PC-9 (cell line): ENCODE measurements around the gene SH3RF3. TPM values are rescaled to one million over a fixed set of nuclear protein-coding genes. Genes with fewer than 3 reads are reported as not detected.

ENCODE experiments used
- BruUV-seq: library from RNA; stranded (reverse); fragments of 400-500 nt; replicated peaks from 2 replicates; lab custom pipeline; 2021; lab: Mats Ljungman, UMichigan
- CTCF ChIA-PET: fragments of 300-600 bp; sonication (Branson Sonifier 250); formaldehyde crosslinking; loops from one replicate; lab custom pipeline; 2022; ENCODE audit warnings: antibody characterized with exemption; lab: Charles Lee
- POLR2A ChIA-PET: fragments of 300-600 bp; sonication (Branson Sonifier 250); formaldehyde crosslinking; loops from one replicate; lab custom pipeline; 2022; ENCODE audit warnings: antibody characterized with exemption; ENCODE audit not compliant: unreplicated experiment; lab: Charles Lee
- DNase-seq, 2 experiments: peaks; one replicate each; pipeline versions ENCODE4 v3.0.0 to v3.0.0-alpha.2; 2015 to 2022; ENCODE audit warnings: mixed read lengths in 1 of 2
- H2AFZ ChIP-seq: fragments of 200-600 bp; sonication (generic); 2 replicates; pipeline ENCODE4 v1.8.1; 2017; ENCODE audit warnings: antibody characterized with exemption
- H3F3A ChIP-seq: fragments of 200-600 bp; sonication (generic); 2 replicates; pipeline ENCODE4 v1.8.1; 2017; ENCODE audit warnings: antibody characterized with exemption, mild to moderate bottlenecking, low read depth; ENCODE audit not compliant: insufficient read depth
- H3K27ac ChIP-seq: fragments of 200-600 bp; sonication (generic); 2 replicates; pipeline ENCODE4 v1.6.1; 2016; ENCODE audit warnings: mixed run types
- H3K27me3 ChIP-seq: fragments of 200-600 bp; sonication (generic); 2 replicates; pipeline ENCODE4 v1.6.1; 2016; ENCODE audit warnings: low read depth, mixed run types; ENCODE audit not compliant: insufficient read depth
- H3K36me3 ChIP-seq: fragments of 200-600 bp; sonication (generic); 2 replicates; pipeline ENCODE4 v1.6.1; 2016; ENCODE audit warnings: low read depth, mixed run types
- H3K4me1 ChIP-seq: fragments of 200-600 bp; sonication (generic); replicated peaks from 2 replicates; pipeline ENCODE4 v1.6.1; 2016; ENCODE audit warnings: mixed run types; ENCODE audit not compliant: insufficient read depth
- H3K4me2 ChIP-seq: fragments of 200-600 bp; sonication (generic); 2 replicates; pipeline ENCODE4 v1.6.1; 2017; ENCODE audit warnings: mixed run types
- H3K4me3 ChIP-seq: fragments of 200-600 bp; sonication (generic); 2 replicates; pipeline ENCODE4 v1.6.1; 2016; ENCODE audit warnings: mixed run types
- H3K79me2 ChIP-seq: fragments of 200-600 bp; sonication (generic); 2 replicates; pipeline ENCODE4 v1.6.1; 2017; ENCODE audit warnings: low read depth, mixed run types
- H3K9me2 ChIP-seq: fragments of 200-600 bp; sonication (generic); 2 replicates; pipeline ENCODE4 v1.8.1; 2017; ENCODE audit warnings: mild to moderate bottlenecking; ENCODE audit not compliant: insufficient read depth
- H3K9me3 ChIP-seq: fragments of 200-600 bp; sonication (generic); 2 replicates; pipeline ENCODE4 v1.8.1; 2016; ENCODE audit warnings: low read depth; ENCODE audit not compliant: insufficient read depth
- H4K20me1 ChIP-seq: fragments of 200-600 bp; sonication (generic); 2 replicates; pipeline ENCODE4 v1.8.1; 2017; ENCODE audit not compliant: insufficient read depth
- CTCF ChIP-seq: fragments of 200-600 bp; sonication (generic); conservative IDR thresholded peaks from 2 replicates; pipeline ENCODE4 v1.6.1; 2017; ENCODE audit warnings: mixed run types, antibody characterized with exemption, mild to moderate bottlenecking, moderate library complexity
- EZH2 ChIP-seq: fragments of 200-600 bp; sonication (generic); IDR thresholded peaks from 2 replicates; pipeline ENCODE4 v1.8.0; 2017; ENCODE audit warnings: antibody characterized with exemption, low read depth
- intact Hi-C: fragments of 100-400 bp; cut with micrococcal nuclease; formaldehyde crosslinking; loops from one replicate; pipeline ENCODE4 v1.10.0; 2022; ENCODE audit not compliant: unreplicated experiment
- total RNA-seq: library from RNA; stranded (reverse); gene quantifications from 2 replicates; pipeline ENCODE4 v1.2.3, GENCODE V29; 2021

Gene SH3RF3
- total RNA-seq, 1 experiment from 2014 or later: 6.1 TPM

- no peaks in the 10 kb centered on the region for H3F3A ChIP-seq
- H3K27me3 ChIP-seq: no peaks in the 10 kb centered on the region
- H3K79me2 ChIP-seq: no peaks in the 10 kb centered on the region
- no peaks in the 10 kb centered on the region for H4K20me1 ChIP-seq
- ChIA-PET POLR2A (no interaction called here), CTCF (no interaction called here)
- no peaks in the 10 kb centered on the region for H3K36me3 ChIP-seq
- H3K9me2 ChIP-seq: no peaks in the 10 kb centered on the region
- DNase-seq: no peak
- BruUV-seq: no TSS peak
- intact Hi-C loops: no loop called here
- no peaks in the 10 kb centered on the region for H3K9me3 ChIP-seq
- no peak overlapping the region for H3K4me3 ChIP-seq
- no peak overlapping the region for H3K27ac ChIP-seq
- peaks cover 7% of the 10 kb centered on the region for H3K4me1 ChIP-seq
- TF ChIP-seq CTCF: no peak
- no peak for TF ChIP-seq EZH2
- no peak overlapping the region for H2AFZ ChIP-seq
- H3K4me2 ChIP-seq: no peak overlapping the region
These were observed 368.5 kb downstream of the SH3RF3 start for GRCh38 chr2:109497463-109497862.

GRCh38 chr2:109497911-109498870 is 369.2 kb downstream of the SH3RF3 start:
- H3K4me3 ChIP-seq: no peak overlapping the region
- no peak for TF ChIP-seq EZH2
- TF ChIP-seq CTCF: no peak
- H3K79me2 ChIP-seq: no peaks in the 10 kb centered on the region
- ChIA-PET CTCF (no interaction called here), POLR2A (no interaction called here)
- H3F3A ChIP-seq: no peaks in the 10 kb centered on the region
- DNase-seq: no peak
- no peaks in the 10 kb centered on the region for H3K9me2 ChIP-seq
- H4K20me1 ChIP-seq: no peaks in the 10 kb centered on the region
- no peaks in the 10 kb centered on the region for H3K27me3 ChIP-seq
- H3K4me1 ChIP-seq: peaks cover 7% of the 10 kb centered on the region
- intact Hi-C loops: no loop called here
- BruUV-seq: no TSS peak
- no peaks in the 10 kb centered on the region for H3K36me3 ChIP-seq
- no peak overlapping the region for H2AFZ ChIP-seq
- H3K27ac ChIP-seq: no peak overlapping the region
- H3K9me3 ChIP-seq: no peaks in the 10 kb centered on the region
- no peak overlapping the region for H3K4me2 ChIP-seq

- CTCF ChIA-PET: no interaction called here
- H3K27me3 ChIP-seq: no peaks in the 10 kb centered on the region
- BruUV-seq: no TSS peak
- no peak overlapping the region for H3K4me2 ChIP-seq
- no peaks in the 10 kb centered on the region for H3K79me2 ChIP-seq
- no peaks in the 10 kb centered on the region for H3K9me2 ChIP-seq
- no peaks in the 10 kb centered on the region for H3K9me3 ChIP-seq
- no peaks in the 10 kb centered on the region for H3K36me3 ChIP-seq
- TF ChIP-seq CTCF (no peak), EZH2 (no peak)
- H3F3A ChIP-seq: no peaks in the 10 kb centered on the region
- no peaks in the 10 kb centered on the region for H4K20me1 ChIP-seq
- intact Hi-C loops: no loop called here
- H3K4me1 ChIP-seq: peaks cover 7% of the 10 kb centered on the region
- H2AFZ ChIP-seq: no peak overlapping the region
- POLR2A ChIA-PET: no interaction called here
- no peak overlapping the region for H3K27ac ChIP-seq
- no peak overlapping the region for H3K4me3 ChIP-seq
- DNase-seq: no peak
These were observed 369.9 kb downstream of the SH3RF3 start for GRCh38 chr2:109498906-109499305.
